Activated CD8-positive, alpha-beta memory T cell treated with anti-CD3 and anti-CD28 coated beads, Interleukin-2, amount 50 U/mL, for 24 hours (primary cell): ENCODE measurements around the gene DACT1.
"Not testable (repeated sequence)": the region's sequence is repeated elsewhere in the genome, so short reads cannot be mapped to it uniquely, and the experiment has no call there.

ENCODE experiments used
- DNase-seq: peaks from one replicate; pipeline ENCODE4 v3.0.0-alpha.2; 2020; ENCODE audit errors: extremely low read depth

DACT1 gene, protein sequence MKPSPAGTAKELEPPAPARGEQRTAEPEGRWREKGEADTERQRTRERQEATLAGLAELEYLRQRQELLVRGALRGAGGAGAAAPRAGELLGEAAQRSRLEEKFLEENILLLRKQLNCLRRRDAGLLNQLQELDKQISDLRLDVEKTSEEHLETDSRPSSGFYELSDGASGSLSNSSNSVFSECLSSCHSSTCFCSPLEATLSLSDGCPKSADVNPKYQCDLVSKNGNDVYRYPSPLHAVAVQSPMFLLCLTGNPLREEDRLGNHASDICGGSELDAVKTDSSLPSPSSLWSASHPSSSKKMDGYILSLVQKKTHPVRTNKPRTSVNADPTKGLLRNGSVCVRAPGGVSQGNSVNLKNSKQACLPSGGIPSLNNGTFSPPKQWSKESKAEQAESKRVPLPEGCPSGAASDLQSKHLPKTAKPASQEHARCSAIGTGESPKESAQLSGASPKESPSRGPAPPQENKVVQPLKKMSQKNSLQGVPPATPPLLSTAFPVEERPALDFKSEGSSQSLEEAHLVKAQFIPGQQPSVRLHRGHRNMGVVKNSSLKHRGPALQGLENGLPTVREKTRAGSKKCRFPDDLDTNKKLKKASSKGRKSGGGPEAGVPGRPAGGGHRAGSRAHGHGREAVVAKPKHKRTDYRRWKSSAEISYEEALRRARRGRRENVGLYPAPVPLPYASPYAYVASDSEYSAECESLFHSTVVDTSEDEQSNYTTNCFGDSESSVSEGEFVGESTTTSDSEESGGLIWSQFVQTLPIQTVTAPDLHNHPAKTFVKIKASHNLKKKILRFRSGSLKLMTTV

DNA sequence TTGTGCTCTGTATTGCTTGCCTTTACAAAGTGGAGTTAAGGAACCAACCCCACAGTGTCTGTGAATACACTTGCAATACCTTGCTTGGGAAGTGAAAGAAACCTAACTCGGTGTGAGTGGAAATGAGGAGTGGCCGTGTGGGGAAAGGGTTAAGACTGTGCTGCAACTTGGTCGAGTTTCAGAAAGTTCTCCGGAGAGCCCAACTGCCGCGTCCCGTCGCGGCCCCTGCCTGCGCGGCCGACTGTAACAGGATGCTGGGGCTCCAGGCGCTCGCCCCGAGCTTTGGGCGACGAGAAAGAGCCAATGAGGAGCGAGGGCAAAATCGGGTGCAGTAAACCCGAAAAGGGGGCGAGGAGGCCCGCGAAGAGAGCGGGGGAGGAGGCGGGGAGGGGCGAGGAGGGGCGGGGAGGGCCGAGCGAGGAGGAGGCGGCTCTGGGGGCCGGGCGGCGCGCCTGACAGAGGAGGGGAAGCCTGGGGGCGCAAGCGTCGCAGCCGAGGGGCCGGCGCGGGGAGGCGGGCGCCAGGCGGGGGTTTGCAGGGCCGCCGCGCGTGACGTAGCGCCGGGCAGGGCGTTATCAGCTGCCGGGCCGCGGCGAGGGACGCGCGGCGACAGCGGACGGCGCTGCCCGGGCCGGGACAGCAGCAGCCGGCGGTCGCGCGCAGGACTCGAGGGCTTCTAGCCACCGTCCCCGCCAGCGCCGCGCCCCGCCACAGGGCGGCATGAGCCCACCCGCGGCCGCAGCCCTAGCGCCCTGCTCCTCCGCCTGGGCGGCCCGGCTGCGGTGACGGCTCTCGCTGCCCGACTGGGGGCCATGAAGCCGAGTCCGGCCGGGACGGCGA is at the start of gene DACT1:
Gene DACT1, plus strand, starts transcription at position 572 of the 840 bp plus-strand sequence. Its CDS starts 241 bp downstream, at position 813.
- no peak for DNase-seq

DNA sequence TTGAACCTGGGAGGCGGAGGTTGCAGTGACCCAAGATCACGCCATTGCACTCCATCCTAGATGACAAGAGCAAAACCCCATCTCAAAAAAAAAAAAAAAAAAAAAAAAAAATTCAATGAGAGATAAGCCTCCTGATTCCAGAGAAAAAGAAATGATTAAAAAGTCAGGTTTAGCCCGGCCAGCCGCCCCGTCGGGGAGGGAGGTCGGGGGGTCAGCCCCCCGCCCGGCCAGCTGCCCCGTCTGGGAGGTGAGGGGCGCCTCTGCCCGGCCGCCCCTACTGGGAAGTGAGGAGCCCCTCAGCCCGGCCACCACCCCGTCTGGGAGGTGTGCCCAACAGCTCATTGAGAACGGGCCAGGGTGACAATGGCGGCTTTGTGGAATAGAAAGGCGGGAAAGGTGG is 49.4 kb upstream of the DACT1 start:
- DNase-seq, result not testable (repeated sequence)

DNA sequence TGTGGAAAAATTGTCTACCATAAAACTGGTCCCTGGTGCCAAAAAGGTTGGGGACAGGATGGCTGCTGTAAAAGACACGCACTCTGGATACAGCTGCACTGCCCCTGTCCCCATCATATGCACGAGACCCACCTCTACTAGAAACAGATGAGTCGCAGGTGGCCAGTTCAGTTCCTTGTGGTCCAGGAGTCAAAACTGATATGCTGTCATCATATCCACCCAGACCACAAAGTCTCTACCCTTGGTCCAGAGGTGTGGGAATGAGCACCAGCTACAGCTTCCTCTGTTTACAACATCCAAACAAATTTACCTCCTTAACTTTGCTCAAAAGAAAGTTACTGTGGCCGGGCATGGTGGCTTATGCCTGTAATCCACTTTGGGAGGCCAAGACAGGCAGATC is 43.8 kb upstream of the DACT1 start:
- DNase-seq, result no peak

DNA sequence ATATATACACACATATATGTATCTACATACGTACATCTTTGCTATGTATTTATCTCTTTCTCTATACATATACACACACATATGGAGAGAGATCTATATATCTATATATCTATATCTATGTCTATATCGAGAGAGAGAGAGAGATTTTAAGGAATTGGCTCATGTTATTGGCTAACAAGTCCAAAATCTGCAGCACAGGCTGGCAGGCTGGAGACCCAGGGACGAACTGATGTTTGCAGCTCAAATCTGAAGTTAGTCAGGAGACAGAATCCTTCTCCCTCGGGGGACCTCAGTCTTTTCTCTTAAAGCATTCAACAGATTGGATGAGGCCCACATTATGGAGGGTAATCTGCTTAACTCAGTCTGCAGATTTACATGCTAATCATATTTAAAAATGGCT is 40.7 kb upstream of the DACT1 start:
- no peak for DNase-seq

DNA sequence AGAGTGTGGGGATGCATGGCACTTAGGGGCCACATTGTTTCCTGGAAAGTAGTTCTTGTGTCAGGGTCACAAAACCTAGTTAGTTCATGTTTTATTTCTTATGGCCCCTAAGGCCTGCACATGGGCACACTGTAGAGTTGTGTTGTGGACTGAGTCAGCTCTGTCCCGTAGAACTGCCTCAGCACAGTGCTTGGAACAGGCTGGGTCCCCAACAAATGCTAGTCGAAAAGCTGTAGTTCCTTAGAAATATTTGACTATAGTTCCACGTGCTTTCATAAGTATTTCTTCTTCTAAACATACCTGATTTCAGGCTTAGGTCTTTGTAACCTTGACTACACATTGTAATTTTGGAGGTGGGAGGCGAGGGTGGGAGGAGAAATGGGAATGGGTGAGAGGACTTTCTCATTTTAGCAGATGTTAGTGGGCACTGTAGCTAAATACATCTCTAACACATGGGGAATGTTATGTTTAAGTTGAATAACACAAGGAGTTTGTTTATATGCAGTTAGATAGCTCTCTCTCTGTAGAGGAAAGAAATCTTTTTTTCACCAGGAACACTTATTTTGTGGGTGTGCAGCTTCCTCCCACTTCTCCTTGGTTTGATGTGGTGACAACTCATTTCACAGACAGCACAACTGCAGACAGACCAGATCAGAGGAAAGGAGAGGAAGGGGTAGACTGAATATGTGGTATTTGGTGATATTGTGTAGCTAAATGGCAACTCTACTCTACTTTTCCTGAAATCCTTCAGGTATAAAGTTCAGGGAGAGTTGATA is 39.5 kb upstream of the DACT1 start:
- DNase-seq, result no peak

DNA sequence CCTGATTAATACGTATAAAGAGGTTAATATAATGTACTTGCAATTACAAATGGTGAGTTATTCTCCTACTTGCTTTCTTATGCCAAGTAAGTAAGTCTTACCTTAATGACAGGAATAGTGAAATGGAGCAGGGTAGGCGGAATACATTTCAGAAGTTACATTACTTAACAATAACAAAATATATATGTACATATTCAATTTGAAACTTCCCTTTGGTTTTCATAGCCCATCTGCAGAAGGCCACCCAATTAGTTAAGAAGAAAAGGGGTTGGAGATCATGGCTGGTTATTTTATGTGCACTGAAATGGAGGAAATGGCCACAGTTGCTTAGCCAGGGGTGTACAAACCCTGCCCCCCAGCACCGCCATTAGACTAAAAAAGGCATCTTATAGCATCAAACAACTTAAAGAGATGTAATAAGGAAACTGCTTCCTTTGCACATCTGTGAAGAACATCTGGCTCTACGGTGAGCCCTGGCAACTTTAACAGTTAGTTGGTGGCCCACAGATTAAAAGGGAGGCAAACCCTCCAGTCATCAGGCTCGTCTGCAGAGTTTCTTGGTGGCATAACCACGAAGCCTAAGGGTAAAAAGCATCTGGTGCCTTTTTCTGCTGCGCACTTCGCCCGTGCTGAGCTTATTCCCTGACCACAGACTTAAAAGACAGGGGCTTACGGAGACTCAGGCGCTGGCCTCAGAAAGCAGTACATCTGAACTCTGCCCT is 38.8 kb upstream of the DACT1 start:
- no peak for DNase-seq

DNA sequence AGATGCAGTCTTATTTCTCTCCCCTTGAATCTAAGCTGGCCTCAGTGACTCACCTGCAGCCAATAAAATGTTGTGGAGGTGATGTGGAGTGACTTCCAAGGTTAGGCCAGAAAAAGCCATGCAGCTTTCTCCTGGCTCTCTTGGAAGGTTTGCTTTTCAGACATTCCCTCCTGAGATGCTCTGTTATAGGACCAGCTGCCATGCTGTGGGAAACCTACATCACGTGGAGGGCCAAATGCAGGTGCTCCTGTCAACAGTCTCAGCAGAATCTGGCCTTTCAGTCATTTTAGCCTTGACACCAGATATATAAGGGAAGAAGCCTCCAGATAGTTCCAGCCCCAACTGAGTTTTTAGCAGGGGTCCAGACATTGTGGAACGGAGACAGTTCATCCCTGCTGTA is 38.1 kb upstream of the DACT1 start:
- no peak for DNase-seq

DNA sequence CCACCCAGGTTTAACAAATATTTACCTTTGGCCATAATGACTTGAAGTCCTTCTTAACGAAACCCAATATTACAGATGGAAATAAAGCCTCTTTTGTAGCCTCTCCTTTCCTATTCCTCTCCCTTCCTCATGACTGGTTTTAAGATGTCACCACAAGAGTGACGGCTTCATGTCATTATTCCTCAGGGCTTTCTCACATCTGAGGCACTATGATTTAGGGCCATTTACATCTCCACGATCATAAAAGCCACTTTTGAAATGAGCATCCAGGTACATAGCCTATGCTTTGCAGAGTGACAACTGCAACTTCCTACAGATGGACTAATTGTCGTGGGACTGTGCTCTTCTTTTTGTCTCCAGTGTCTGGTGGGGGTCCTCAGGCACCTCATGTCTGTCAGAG is 32.3 kb upstream of the DACT1 start:
- no peak for DNase-seq

DNA sequence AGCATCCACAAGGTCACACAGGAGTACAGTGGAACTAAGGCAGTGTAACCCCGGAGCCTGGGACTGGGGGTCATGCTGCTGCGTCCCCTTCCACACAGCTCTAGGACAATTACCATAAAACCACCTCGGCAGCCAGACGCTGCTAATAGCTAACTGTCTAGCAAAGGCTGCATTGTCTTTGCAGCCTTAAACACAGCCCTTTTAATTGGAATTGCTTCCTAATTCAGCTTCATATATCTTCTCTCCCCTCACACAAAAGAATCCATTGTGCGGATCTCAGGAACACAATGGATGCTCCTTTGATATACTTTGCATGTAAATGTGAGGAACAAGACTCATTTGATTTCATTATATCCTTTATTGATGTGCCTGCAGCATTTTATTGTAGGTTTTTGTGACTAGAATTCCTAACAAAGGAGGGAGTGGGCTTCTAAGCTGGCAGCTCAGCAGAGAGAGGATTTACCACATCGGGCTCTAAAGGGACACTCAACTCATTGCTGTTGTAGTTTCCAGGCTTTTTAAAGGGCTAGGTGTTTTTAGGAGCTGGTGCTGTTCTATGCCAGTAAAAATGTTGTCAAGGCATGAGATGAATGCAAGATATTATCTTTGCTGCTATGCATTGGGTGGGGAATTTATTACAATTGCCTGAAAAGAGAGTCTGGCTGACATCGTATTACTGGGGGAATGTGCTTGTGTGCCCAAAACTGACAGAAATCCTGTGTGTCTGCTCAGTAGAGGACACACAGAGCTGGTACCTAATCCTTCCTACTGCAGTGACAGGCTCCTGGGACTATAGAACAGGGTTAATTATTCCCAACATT is 30.4 kb upstream of the DACT1 start:
- DNase-seq, result no peak

DNA sequence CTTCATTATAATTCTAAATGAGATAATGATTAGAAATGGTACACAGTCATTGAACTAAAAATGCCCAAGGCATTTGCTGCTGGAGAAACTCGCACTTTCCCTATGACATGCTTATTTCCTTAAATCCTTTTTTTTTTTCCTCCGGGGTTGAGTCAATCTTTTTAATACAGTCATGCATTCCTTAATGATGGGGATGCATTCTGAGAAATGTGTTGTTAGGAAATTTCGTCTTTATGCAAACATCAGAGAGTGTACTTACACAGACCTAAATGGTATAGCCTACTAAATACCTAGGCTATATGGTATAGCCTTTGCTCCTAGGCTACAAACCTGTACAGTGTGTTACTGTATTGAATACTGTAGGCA is 29.8 kb upstream of the DACT1 start:
- no peak for DNase-seq

DNA sequence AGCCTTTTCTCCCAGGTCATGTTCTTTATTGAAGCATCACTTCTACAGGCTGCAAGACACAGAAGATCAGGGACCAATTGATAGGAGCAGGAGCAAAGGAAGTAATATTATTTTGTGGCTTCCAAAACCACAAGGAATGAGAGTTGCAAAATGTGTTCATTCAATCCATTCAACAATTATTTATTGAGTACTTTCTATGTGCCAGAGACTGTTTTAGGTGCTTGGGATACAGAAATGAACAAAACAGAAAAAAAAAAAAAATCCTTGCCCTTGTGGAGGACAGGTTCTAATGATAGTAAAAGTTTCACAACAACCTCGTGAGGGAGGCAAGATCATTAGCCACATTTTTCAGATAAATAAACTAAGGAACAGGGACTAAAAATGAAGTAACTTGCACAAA is 20.1 kb upstream of the DACT1 start:
- no peak for DNase-seq

DNA sequence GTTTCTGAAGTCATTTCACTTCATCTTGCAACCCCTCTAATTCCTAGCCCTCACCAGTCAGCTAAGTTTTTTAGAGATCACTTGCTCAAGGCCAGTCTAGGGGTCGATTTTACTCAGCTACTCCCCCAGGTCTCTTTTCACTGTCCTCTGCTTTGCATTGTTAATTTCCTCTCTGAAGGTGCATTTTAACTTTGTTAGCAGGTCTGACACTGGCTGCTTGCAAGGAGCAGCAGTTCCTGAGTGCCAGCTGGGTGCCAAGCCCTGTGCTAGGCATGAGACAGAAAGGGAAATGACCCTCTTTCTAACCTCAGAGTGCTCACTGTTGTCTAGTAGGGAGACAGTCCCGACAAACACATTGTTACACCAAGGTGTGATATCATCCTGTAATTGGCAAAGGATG is 17.8 kb upstream of the DACT1 start:
- no peak for DNase-seq

DNA sequence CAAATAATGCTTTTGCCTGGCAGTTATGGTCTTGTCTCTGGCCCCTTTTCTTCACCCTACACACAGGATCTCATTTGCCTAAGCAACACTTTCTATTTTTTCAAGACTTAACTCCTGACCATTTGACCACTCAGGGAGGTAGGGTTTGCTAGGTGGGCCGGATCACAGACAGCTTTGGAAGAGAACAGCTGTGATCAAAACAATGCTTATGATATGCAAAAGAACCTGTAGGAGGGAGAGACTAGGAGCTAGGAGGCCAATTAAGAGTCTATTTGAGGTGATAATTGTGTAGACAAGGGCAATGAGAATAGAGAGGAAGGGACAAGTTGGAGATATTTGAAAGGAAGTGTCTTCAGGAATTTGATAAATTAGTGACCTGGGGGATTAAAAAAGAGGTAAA is 12.3 kb upstream of the DACT1 start:
- no peak for DNase-seq

DNA sequence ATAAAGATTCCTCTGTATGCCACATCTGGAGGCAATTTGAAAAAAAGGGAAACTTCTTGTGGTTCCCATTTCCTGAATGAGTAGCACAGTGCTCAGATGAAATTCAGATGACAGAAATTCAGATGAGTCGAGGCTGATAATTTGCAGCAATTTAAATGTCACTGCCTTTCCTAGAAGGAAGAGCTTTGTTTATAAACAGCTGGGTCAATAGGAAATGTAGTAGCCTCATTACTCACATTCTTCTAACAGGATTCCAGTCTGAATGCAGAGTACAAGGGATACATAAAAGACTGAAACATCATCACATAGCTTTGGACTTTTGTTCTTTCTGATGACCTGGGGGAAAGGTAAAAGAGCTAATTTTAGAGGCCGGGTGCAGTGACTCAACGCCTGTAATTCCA is 11.3 kb upstream of the DACT1 start:
- no peak for DNase-seq

DNA sequence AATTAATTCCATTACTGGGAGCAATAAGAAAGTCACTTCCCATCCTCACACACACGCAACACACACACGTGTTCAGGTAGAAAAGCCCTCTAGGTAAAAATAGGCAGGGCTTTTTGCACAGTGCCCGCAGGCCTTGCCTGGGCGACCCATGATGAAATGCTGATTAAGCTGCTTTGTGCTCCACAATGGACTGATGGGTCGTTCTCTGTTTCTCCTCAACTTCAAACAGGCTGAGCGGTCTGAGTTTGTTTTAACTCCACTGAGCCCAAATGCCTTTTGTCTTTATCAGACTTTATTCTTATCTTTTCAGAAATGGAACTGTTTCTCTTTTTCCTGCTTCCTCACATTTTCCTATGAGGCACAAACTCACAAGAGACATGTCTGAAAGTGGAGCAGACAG is 9.4 kb upstream of the DACT1 start:
- no peak for DNase-seq

DNA sequence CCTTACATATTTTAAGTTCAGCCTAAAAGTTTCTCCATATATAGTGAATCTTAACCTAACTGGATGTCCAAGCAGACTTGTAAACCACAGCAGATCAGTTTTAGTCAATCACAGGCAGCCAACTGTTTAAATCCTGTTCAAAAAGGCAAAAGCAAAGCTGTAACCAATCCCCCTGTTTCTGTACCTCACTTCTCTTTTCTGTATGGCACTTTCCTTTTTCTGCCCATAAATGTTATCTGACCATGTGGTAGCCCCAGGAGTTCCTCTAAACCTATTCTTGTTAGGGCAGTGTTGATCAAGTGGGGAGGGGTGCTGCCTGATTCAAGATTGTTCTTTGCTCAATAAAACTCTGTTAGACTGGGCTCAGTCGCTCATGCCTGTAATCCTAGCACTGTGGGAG is 8.5 kb upstream of the DACT1 start:
- no peak for DNase-seq

DNA sequence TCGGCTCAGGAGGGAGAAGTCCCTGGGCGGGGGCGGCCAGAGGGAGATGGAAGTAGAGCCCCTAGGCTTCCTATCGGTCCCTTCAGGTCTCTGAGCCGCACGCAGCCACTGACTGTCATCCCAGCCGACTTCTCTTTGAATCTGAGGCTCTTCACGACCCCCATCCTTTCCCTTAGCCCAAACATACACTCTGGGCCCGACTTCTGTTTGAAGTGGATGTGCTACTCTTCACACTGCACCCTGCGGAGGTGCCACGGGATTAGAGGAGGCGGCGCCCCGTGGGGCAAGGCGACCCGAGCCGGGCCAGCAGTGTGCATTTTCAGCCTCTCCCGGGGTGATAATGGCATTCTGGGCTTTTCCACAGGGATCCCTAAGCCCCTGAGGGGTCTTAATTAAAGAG is 6.0 kb upstream of the DACT1 start:
- DNase-seq, result no peak

DNA sequence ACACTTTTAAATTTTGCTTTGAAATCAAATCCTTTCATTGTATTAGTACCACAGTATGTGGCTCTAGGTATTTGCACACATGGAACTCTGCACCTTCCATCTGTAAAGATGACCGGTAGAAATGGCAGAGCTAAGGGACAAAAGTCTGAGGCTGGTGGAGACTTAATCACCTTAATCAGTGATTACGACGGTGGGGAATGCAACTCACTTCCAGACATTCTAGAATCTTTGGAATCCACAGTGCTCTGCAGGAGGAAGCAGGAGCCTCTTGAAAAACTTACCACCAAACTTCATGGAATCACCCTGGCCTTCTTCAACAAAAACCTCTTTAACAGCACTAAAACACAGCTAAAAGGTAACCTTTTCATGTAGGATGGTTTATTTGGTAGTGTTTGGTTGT is 3.9 kb upstream of the DACT1 start:
- no peak for DNase-seq

DNA sequence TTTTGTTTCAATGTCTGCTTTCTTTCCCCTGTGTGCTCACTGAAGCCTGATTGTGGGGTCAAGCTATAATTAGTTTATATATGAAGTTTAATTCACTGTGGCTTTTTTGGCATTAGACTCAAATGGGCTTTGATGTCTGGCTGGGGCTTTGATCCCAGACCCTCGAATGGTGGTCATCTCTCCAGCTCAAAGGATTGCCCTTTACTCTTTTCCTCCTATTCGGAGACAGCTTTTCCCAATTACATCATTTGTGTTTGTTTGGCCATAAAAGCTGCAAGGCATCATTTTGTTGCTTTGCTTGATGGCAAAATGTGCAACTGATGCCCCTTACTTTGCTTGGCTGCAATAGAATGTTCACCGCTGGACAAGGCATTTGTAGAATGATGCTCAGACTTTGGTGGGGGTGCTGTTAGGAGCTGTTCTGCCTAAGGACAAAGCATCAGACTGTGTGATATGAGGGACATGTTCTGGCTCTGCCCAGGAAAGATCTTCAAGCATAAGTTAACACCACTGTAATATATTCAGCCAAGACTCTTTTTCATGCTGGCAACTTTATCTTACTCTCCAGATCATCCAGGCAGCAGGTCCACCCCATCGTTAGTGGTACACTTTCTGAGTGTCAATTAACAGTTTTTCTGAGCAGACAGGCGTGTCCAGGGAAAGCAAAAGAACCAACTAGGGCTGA is 3.2 kb upstream of the DACT1 start:
- DNase-seq, result no peak
